GM12872 (cell line): ENCODE measurements around the gene GLI1.

Experiments
- TF ChIP-seq, protein P1 (sequence below): IDR thresholded peaks from 3 replicates; pipeline ENCODE4 v1.5.1; 2011; ENCODE audit warnings: low read depth, mild to moderate bottlenecking, low read length, moderate library complexity; ENCODE audit not compliant: insufficient read depth

The GLI1 gene

DNA sequence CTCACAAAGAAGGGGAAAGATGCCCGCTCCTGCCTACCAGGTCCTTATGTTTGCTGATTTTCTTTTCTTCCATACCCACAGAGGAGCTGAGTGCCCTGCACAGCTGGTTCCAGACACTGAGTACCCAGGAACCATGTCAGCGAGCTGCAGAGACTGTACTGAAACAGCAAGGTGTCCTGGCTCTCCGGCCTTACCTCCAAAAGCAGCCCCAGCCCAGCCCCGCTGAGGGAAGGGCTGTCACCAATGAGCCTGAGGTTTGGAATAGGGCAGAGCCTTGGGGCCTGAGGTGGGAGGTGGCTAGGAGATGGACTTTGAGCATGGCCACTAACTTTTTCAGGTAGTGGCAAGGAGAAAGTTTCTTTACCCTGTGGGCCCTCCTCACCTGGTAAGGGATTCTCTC, 30.5 kb downstream of the GLI1 start:
- TF ChIP-seq, protein P1, sequence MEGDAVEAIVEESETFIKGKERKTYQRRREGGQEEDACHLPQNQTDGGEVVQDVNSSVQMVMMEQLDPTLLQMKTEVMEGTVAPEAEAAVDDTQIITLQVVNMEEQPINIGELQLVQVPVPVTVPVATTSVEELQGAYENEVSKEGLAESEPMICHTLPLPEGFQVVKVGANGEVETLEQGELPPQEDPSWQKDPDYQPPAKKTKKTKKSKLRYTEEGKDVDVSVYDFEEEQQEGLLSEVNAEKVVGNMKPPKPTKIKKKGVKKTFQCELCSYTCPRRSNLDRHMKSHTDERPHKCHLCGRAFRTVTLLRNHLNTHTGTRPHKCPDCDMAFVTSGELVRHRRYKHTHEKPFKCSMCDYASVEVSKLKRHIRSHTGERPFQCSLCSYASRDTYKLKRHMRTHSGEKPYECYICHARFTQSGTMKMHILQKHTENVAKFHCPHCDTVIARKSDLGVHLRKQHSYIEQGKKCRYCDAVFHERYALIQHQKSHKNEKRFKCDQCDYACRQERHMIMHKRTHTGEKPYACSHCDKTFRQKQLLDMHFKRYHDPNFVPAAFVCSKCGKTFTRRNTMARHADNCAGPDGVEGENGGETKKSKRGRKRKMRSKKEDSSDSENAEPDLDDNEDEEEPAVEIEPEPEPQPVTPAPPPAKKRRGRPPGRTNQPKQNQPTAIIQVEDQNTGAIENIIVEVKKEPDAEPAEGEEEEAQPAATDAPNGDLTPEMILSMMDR = no peak

DNA sequence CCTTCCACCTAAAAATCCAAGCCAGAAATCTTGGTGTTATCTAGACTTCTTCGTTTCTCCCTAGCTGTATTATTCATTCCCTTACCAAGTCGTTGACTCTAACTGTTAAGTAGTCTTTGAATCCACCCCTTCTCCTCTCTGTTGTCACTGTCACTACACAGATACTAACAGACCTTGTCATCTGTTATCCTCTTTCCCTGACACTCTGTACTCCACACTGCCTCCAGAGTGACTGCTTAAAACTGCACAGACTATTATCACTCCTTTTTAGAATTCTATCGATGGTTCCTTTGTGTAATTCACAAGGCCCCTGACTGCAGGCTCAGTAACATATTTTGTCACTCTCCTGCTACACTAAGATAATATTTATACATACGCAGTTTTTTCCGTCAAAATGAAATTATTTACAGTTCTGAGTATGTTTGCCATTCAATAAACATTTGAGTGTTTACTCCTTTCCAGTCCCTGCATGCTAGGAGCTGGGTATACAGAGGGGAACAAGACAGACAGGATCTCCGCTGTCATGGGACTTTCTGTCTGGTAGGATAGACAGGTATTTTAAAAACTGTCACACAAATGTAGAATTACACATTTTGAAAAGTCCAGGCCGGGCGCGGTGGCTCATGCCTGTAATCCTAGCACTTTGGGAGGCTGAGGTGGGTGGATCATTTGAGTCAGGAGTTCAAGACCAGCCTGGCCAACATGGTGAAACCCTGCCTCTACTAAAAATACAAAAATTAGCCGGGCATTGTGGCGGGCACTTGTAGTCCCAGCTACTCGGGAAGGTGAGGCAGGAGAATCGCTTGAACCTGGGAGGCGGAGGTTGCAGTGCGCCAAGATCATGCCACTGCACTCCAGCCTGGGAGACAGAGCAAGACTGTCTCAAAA, 32.1 kb downstream of the GLI1 start:
- TF ChIP-seq, protein P1 = peak; percentile 31; the same call in 1 of the 3 replicates

DNA sequence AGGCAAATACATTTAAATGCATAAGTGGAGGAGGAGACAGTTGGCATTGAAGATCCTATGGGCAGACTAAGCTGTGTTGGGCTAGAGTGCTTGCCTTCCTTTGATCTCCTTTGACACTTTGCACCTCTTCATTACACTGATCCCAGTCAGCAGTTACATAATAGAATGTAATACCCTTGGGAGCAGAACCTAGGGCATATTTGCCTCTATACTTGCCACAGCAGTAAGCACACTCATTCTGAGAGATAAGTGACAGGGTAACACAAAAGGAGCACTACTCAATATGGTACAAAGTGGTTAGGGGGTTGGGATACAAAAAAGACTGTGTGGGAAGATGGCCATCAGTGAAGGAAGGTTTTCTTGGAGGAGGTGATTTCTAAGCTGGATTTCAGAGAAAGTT, 37.2 kb downstream of the GLI1 start:
- TF ChIP-seq, protein P1 = no peak

DNA sequence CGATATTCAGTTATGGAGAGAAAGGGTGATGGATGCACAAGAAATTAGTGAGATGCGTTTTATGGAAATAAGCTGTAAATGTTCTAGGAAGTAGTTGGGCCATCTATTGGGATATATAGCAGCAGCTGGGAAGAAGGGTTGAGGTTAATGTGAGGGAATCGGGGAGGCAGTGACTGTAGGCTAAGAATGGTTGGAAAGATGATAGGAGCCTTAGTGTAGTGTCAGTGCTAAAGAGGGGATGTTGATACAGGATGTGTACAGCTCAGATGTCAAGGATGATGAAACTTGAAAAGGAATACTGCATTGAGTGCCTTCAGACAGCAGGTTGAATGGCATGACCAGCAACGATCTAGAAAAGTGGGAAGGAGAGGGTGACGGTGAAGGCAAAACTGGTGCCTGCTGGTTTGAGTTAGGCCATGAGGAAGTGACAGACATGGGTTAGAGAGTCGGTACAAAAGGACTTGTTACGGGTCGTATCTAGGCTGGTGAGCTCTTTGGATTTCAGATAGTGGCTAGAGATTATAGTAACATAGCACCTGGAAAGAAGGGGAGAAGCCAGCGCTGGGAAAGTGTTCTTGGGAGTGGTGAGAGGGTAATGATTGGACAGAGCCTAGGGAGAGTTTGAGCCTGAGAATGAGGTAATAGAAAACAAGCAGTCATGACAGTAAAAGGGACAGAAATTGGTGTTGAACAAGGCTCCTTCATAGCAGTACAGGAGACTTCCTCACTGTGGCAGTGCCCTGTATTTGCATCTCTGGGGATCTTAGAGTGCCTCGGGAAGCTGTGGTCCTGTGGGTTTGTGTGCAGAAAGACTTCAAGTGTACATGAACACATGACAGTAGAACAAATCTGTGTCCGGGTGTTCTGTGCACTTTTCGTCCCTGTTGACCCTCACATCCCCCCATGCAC, 37.9 kb downstream of the GLI1 start:
- TF ChIP-seq, protein P1 = no peak

DNA sequence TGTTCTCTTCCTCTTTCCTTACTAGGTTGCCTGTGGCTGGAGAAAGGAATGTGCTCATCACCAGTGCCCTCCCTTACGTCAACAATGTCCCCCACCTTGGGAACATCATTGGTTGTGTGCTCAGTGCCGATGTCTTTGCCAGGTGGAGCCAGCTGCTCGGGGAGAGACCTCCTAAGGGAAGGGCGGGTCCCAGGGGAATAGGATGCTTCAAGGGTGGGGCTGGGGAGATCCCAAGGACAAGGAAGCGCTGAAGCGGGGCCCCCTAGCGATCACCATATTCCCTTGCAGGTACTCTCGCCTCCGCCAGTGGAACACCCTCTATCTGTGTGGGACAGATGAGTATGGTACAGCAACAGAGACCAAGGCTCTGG, 38.5 kb downstream of the GLI1 start:
- TF ChIP-seq, protein P1 = no peak

DNA sequence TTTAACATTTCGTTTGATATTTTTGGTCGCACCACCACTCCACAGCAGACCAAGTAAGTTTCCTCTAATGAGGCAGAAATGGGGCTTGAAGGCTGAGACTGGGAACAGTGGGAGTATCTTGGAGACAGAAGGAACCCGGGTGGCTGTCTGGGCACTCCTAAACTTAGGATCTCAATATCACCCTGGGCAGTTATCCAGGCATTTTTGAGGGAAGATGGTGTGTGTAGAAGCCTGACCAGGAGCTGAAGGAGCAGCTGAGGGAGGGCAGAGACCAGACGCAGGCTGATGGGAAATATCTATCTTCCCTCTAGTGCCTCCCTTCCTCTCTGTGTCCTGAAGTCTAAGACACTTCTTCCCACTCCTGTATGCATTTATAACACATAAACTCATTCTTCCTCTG, 39.0 kb downstream of the GLI1 start:
- TF ChIP-seq, protein P1 = no peak

DNA sequence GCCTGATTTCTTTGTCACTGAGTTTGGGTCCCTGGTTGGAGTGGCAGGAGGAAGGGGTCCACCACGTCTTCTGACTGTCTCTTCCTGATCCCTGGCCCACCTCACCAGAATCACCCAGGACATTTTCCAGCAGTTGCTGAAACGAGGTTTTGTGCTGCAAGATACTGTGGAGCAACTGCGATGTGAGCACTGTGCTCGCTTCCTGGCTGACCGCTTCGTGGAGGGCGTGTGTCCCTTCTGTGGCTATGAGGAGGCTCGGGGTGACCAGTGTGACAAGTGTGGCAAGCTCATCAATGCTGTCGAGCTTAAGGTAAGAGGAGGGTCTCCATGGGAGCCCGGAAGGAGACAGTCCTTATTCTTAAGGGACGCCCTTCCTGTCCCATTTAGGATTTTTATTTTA, 40.6 kb downstream of the GLI1 start:
- TF ChIP-seq, protein P1 = no peak
